ENCODE measurements around the gene PHLDA3.

PHLDA3 gene

DNA sequence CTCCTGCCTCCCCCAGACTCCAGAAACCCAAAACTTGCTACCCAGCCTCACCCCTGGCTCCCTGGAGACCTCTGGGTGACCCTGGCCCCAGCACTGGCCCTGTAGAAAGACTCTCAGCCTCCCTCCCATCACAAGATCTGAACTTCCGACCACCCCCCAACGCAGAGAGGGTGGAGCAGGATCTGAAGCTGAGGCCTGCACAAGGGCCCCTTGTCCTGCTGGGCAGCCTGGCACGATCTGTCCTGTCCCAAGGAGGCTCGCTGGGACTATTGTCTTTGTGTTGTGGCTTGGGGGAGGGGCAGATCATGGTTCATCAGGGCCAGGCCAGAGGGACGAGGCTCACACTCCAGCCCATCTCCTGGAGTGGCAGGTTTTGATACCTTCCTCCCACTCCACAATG, 20.0 kb downstream of the PHLDA3 start:
- no peak overlapping the region for H3K4me3 ChIP-seq (replicated peaks; ENCODE audit: low read depth, low read length)
- DNase-seq (ENCODE audit: extremely low read depth, insufficient read length): no peak

DNA sequence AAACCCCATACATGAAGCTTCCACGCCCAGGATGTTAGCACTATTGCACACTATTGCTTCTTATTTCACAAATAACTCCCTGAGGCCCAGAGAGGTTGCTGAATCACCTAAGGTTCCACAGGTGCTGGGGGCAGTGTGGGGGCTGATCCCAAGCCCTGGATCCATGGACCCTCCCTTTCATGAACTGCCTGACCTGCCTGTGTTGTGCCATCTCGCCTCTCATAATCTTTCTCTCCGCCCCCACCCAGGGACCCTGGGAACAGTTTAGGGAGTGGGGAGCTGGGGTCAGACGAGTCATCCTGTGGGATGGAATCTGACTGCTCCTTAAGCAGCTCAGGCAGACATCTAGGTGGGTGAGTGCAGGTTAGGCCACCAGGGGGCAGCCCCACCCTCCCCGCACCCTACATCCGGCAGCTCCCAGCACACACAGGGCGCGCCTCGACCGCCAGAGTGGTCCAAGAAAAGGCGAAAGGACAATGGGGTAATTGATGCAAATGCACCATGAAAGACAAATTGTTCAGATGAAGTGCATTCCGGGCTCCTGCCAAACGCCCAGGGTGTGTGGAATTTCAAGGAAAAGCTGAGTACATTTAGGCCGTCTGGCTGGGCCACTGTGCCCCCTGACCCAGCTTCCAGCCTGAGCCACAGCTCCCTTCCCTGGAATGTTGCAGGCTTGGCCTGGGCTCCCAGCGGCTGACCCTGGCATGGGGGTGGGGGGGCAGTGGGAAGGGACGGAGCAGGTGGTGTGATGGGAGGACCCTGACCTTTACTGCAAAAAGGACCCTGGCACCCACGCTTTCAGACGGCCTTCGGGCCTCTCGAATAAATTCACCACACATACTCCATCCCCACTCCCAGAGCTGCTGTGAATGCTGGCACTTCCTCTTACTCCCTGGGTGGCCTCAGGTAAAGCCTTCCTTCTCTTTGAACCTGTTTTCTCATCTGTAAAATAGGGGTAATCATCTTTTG, 20.8 kb downstream of the PHLDA3 start:
- TF ChIP-seq, protein P1, sequence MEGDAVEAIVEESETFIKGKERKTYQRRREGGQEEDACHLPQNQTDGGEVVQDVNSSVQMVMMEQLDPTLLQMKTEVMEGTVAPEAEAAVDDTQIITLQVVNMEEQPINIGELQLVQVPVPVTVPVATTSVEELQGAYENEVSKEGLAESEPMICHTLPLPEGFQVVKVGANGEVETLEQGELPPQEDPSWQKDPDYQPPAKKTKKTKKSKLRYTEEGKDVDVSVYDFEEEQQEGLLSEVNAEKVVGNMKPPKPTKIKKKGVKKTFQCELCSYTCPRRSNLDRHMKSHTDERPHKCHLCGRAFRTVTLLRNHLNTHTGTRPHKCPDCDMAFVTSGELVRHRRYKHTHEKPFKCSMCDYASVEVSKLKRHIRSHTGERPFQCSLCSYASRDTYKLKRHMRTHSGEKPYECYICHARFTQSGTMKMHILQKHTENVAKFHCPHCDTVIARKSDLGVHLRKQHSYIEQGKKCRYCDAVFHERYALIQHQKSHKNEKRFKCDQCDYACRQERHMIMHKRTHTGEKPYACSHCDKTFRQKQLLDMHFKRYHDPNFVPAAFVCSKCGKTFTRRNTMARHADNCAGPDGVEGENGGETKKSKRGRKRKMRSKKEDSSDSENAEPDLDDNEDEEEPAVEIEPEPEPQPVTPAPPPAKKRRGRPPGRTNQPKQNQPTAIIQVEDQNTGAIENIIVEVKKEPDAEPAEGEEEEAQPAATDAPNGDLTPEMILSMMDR (IDR thresholded peaks at IDR 0.05; ENCODE audit: insufficient read depth, low read length, poor library complexity, severe bottlenecking): peak; percentile 94
- DNase-seq (ENCODE audit: extremely low read depth, insufficient read length): peak; percentile 72
- Histone ChIP-seq H3K36me3 (ENCODE audit: control insufficient read depth, insufficient read depth, low read length) (no peaks in the 10 kb centered on the region), H3K27me3 (replicated peaks; ENCODE audit: control insufficient read depth, insufficient read depth, low read length) (no peaks in the 10 kb centered on the region), H3K4me3 (replicated peaks; ENCODE audit: low read depth, low read length) (no peak overlapping the region)

More for the DNA sequence above, 20.0 kb downstream of the PHLDA3 start:
- no peaks in the 10 kb centered on the region for H3K27me3 ChIP-seq (replicated peaks; ENCODE audit: control insufficient read depth, insufficient read depth, low read length)
- H3K36me3 ChIP-seq (ENCODE audit: control insufficient read depth, insufficient read depth, low read length): no peaks in the 10 kb centered on the region
- TF ChIP-seq, protein P1 (IDR thresholded peaks at IDR 0.05; ENCODE audit: insufficient read depth, low read length, poor library complexity, severe bottlenecking): no peak

DNA sequence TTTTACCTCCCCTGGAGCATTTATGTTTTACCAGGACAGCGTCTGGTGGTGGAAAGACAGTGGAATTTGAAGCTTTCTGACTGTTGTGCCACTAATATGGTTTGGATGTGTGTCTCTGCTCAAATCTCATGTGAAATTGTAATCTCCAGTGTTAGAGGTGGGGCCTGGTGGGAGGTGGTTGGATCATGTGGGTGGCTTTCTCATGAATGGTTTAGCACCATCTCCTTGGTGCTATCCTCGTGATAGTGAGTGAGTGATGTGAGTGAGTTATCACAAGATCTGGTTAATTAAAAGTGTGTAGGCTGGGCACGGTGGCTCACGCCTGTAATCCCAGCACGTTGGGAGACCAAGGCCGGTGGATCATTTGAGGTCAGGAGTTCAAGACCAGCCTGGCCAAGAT, 23.7 kb downstream of the PHLDA3 start:
- no peaks in the 10 kb centered on the region for H3K36me3 ChIP-seq (ENCODE audit: control insufficient read depth, insufficient read depth, low read length)
- H3K4me3 ChIP-seq (replicated peaks; ENCODE audit: low read depth, low read length): no peak overlapping the region
- TF ChIP-seq, protein P1 (IDR thresholded peaks at IDR 0.05; ENCODE audit: insufficient read depth, low read length, poor library complexity, severe bottlenecking): no peak
- H3K27me3 ChIP-seq (replicated peaks; ENCODE audit: control insufficient read depth, insufficient read depth, low read length): no peaks in the 10 kb centered on the region
- no peak for DNase-seq (ENCODE audit: extremely low read depth, insufficient read length)

DNA sequence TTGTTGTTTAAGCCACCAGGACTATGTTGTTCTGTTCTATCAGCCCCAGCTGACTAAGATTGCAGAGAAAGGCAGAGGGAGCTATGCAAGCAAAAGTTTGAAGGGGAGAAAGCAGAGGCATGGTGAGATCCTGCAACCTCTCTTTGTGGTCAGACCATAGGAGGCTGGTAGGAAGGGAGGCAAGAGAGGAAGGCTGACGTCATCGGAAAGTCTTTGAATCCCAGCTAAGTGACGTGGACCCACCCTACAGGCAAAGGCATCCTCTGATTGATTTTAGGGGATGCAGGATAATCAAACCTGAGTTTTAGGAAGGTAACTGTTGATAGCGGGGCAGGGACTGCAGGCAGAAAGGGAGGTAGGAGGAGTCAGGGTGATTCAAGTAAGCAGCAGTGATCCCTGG, 24.2 kb downstream of the PHLDA3 start:
- no peak overlapping the region for H3K4me3 ChIP-seq (replicated peaks; ENCODE audit: low read depth, low read length)
- DNase-seq (ENCODE audit: extremely low read depth, insufficient read length): no peak

DNA sequence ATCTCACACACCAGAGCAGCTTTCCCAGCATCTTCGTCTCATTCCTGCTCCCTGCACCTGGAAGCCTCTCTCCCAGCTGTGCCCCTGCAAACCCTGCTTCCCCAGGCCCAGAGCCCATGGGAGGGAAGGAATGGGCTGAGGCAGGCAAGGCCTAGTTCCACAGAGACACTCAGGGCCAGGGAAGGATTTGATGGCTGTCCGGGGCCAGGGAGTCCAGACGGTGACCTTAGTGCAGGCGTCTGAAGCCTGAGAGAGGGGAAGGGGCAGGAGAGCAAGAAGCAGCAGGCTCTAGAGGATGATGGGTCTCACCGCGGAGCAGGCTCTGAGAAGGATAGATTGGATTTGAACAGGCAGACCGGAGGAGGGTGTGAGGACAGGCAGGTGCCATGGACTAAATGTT, 25.2 kb downstream of the PHLDA3 start:
- no peak for DNase-seq (ENCODE audit: extremely low read depth, insufficient read length)
- Histone ChIP-seq H3K36me3 (ENCODE audit: control insufficient read depth, insufficient read depth, low read length) (no peaks in the 10 kb centered on the region), H3K4me3 (replicated peaks; ENCODE audit: low read depth, low read length) (no peak overlapping the region), H3K27me3 (replicated peaks; ENCODE audit: control insufficient read depth, insufficient read depth, low read length) (no peaks in the 10 kb centered on the region)
- TF ChIP-seq, protein P1 (IDR thresholded peaks at IDR 0.05; ENCODE audit: insufficient read depth, low read length, poor library complexity, severe bottlenecking): no peak

More for the DNA sequence above, 24.2 kb downstream of the PHLDA3 start:
- Histone ChIP-seq H3K27me3 (replicated peaks; ENCODE audit: control insufficient read depth, insufficient read depth, low read length) (no peaks in the 10 kb centered on the region), H3K36me3 (ENCODE audit: control insufficient read depth, insufficient read depth, low read length) (no peaks in the 10 kb centered on the region)
- TF ChIP-seq, protein P1 (IDR thresholded peaks at IDR 0.05; ENCODE audit: insufficient read depth, low read length, poor library complexity, severe bottlenecking): no peak

Data from GM06990 (cell line).